Measurements from ENCODE around the gene C19orf25.
"Not testable (repeated sequence)": the region's sequence is repeated elsewhere in the genome, so short reads cannot be mapped to it uniquely, and the experiment has no call there.

Gene C19orf25

GRCh38 chr19:1512671-1513498 lies 33.9 kb upstream of the C19orf25 start, which contains the start of gene ADAMTSL5:
Gene ADAMTSL5, minus strand, starts transcription at chr19:1513019. Its CDS starts 2,076 bp downstream, at chr19:1510943.
- DNase-seq (ENCODE audit: low read depth in 3 of 3): peak; percentile 38 to 77 (median 51)

GRCh38 chr19:1511318-1512317 lies 32.6 kb upstream of the C19orf25 start:
- DNase-seq (ENCODE audit: low read depth in 3 of 3): no peak

DNA sequence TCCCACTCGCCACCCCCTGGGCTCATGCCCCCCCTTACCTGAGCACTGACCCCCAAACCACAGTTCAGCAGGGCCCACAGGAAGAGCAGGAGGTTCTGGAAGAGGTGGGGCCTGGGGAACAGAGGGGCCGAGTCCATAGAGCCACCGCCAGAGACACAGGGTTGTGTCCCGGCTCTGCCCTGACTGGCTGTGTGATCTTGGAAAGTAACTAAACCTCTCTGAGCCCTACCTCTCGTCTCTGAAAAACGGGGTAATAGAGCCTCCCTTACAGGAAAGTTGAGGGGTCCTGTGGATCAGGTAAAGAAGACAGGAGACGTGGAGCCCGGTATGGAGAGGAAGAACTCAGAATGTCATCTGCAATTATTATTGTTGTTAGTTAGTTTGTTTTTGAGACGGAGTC lies 31.8 kb upstream of the C19orf25 start:
- no peak for DNase-seq (ENCODE audit: low read depth in 3 of 3)

GRCh38 chr19:1510442-1510806 lies 31.4 kb upstream of the C19orf25 start:
- DNase-seq (ENCODE audit: low read depth in 3 of 3): no peak

DNA sequence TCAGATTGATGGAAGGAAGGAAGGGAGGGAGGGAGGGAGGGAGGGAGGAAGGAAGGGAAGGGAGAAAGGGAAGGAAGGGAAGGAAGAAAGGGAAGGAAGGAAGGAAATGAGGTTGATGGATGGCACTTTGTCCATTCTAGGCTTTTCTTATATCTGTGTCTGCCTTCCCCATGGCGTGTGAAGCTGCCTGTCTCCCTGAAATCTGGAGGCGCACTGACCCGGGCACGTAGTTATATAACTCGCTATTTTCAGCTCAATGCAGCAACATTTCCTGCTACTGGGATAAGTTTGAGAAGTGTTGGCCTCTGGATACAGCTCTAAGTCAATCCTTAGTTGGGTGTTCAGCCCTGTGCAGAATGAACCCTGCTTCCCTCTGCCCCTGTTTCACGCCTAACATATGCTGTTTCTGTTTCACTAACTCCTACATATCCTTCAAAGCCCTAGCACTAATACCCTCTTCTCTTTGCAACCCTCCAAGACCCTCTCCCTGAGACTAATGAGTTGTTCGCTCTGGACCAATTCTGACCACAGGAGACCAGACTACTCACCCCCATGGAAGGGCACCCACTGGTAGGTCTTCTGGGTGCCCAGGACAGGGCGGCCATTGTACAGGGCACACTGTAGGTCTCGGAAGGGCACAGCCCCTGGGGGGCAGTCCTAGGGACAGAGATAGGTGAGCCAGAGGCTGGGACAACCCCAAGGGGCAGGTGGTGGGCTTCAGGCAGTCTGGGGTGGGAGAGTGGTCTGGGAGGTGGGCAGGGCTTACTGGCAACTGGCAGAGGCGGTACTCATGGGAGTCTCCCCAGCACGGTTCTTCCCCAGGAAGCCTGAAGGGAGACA lies 30.8 kb upstream of the C19orf25 start:
- no peak for DNase-seq (ENCODE audit: low read depth in 3 of 3)

GRCh38 chr19:1508507-1508856 lies 29.5 kb upstream of the C19orf25 start:
- no peak for DNase-seq (ENCODE audit: low read depth in 3 of 3)

GRCh38 chr19:1507763-1508506 lies 28.9 kb upstream of the C19orf25 start:
- peak; percentile 78 to 90 (median 86) for DNase-seq (ENCODE audit: low read depth in 3 of 3)

DNA sequence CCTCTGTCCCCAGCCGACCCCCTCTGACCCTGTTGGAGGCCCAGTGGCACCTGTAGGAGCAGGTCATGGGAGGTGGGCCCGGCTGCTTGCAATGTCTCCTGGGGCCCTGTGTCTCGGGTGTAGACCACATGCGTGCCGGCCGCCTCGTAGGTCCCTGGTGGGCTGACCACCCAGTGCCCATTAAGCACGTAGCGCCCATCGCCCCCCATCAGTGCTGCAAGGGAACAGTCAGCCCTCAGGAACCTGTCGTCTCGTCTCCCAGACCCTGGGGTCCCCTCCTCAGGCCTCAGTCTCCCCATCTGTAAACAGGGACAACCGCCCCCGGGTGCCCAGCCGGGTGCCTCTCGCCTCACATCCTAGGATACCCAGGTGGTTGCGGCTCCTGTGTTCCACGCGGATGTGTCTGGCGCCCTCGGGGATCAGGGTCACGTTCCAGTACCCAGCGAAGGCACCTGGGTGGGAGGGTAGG lies 28.2 kb upstream of the C19orf25 start:
- DNase-seq (ENCODE audit: low read depth in 3 of 3): no peak

DNA sequence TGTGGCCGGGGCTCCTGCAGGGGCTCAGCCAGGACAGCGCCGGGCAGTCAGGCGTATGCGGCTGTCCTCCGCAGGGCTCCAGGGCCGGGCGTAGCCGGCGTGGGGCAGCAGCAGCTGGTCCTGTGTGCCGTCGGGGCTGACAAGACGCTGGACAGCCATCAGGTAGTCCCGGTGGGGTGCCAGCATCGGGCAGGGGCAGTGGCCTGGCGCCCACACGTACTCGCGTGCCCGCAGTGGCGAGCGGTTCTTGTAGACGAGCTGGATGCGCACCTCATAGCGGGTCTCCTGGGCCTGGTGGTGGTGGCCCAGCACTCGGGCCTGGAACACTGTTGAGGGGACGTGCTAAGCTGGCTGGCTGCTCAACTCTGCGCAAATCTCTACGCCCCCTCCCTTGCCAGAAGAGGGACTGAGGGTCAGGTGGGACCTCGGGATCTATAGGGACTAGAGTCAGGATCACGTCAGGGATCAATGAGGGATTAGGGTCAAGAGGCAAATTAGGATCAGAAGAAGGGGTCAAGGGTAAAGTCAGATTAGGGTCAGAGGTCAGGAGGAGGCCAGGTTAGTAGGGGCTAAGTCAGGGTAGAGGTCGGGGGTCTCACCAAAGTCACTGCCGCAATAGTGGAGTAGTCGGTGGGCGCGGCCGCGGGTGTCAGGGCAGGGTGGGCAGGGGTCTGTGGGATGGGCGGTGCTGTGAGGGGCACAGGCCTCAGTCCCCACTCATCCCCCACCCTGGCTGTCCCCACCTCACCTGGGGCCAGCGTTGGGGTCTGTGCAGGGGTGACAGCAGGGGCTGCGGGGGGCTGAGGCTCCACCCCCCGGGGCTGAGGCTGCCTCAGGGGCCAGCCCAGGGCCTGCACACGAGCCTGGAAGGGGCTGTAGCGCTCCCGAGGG lies 27.2 kb upstream of the C19orf25 start:
- no peak for DNase-seq (ENCODE audit: low read depth in 3 of 3)

DNA sequence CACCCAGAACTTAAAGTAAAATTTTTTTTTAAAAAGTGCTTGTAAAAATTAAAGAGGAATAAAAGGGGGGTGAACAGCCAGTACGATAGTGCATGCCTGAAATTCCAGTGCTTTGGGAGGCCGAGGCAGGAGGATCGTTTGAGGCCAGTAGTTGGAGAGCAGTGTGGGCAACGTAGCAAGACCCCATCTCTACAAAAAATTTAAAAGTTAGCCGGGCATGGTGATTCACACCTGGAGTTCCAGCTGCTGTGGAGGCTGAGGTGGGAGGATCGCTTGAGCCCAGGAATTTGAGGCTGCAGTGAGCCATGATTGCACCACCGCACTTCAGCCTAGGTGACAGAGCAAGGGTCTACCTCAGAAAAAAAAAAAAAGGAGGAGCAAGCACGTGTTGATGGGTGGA lies 26.0 kb upstream of the C19orf25 start:
- DNase-seq (ENCODE audit: low read depth in 3 of 3): no peak

GRCh38 chr19:1503925-1504773 lies 25.1 kb upstream of the C19orf25 start:
- no peak for DNase-seq (ENCODE audit: low read depth in 3 of 3)

GRCh38 chr19:1503089-1503924 lies 24.3 kb upstream of the C19orf25 start:
- DNase-seq (ENCODE audit: low read depth in 3 of 3): peak; percentile 42 to 74 (median 44)

DNA sequence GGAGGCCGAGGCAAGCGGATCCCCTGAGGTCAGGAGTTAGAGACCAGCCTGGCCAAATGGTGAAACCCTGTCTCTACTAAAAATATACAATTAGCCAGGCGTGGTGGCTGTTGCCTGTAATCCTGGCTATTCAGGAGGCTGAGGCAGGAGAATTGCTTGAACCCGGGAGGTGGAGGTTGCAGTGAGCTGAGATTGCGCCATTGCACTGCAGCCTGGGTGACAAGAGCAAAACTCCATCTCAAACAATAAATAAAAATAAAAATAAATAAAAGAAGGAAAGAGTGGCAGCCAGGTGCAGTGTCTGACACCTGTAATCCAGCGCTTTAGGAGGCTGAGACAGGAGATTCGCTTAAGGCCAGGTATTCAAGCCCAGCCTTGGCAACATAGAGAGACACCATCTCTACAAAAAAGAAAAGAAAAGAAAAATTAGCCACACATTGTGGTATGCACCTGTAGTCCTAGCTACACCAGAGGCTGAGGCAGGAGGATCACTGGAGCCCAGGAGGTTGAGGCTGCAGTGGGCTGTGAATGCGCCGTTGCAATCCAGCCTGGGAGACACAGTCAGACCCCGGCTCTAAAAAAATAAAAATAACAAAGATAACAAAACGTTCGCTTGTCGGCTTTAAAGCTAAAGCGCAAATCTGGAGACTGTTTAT lies 23.5 kb upstream of the C19orf25 start:
- DNase-seq (ENCODE audit: low read depth in 3 of 3): no peak

DNA sequence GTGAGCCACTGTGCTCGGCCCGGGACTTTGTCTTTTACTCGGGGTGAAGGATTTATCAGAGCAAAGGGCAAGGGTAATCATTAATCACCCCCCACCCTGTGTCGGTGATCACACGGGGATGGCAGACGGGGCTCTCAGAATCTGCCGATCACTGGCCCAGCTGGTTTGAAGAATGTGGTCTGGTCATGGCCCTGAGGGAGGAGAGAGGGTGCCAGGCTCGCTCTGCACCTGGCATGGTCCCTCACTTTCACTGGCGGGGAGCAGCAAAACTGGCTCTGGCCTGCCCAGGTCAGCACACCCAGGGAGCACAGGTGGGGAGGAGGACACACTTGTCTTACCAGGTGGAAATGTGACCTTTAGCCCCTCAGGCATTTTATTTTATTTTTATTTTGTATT lies 22.2 kb upstream of the C19orf25 start:
- DNase-seq (ENCODE audit: low read depth in 3 of 3): no peak

DNA sequence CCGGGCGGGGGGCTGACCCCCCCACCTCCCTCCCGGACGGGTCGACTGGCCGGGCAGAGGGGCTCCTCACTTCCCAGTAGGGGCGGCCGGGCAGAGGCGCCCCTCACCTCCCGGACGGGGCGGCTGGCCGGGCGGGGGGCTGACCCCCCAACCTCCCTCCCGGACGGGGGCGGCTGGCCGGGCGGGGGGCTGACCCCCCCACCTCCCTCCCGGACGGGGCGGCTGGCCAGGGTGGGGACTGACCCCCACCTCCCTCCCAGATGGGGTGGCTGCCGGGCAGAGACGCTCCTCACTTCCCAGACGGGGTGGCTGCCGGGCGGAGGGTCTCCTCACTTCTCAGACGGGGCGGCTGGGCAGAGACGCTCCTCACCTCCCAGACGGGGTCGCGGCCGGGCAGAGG lies 20.2 kb upstream of the C19orf25 start:
- not testable (repeated sequence) for DNase-seq (ENCODE audit: low read depth in 3 of 3)

DNA sequence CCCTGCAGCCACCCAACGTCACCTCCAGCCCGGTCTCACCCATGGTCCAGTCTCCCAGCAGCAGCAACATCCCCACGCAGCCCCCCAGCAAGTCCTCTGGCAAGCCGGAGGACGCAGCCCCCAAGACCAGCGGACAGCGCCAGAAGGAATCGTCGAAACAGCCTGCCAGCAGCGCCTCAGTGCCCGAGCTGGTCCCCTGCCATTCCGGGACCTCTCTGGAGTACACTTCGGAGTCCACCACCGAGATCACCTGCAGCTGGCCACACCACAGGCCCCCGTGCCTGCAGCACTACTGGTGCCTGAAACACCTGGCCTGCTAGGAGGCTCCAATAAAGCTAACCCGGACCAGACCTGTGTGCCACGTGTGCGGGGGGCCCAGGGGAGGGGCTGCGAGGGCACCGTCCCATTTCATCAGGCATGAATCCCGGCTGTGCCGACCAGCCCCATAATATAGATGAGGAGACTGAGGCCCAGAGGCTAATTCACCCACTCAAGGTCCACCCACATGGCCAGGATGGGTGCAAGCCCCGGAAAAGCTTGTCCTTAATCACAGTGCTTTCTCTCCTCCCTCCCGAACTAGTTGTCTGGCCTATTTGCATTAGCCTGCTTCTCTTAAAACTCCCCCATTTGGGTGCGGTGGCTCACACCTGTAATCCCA lies 18.7 kb upstream of the C19orf25 start:
- no peak for DNase-seq (ENCODE audit: low read depth in 3 of 3)
